HG02840 (cell line): ENCODE measurements around the gene TIMP3.
"Not testable (repeated sequence)": the region's sequence is repeated elsewhere in the genome, so short reads cannot be mapped to it uniquely, and the experiment has no call there.

Source experiments
- ATAC-seq: cut with Tn5 transposase; IDR thresholded peaks from one replicate; pipeline ENCODE4 v1.9.1; 2021; ENCODE audit warnings: mild to moderate bottlenecking, moderate library complexity, moderate number of reproducible peaks; ENCODE audit not compliant: unreplicated experiment, low FRiP score

Gene TIMP3

GRCh38 chr22:32801537-32802236 lies at the start of gene TIMP3:
TSS of gene TIMP3 (plus strand) at chr22:32801705. CDS start at chr22:32802002, 297 bp downstream.
- ATAC-seq: no peak

- ATAC-seq: no peak
These were observed 49.2 kb upstream of the TIMP3 start for GRCh38 chr22:32752326-32752725.

DNA sequence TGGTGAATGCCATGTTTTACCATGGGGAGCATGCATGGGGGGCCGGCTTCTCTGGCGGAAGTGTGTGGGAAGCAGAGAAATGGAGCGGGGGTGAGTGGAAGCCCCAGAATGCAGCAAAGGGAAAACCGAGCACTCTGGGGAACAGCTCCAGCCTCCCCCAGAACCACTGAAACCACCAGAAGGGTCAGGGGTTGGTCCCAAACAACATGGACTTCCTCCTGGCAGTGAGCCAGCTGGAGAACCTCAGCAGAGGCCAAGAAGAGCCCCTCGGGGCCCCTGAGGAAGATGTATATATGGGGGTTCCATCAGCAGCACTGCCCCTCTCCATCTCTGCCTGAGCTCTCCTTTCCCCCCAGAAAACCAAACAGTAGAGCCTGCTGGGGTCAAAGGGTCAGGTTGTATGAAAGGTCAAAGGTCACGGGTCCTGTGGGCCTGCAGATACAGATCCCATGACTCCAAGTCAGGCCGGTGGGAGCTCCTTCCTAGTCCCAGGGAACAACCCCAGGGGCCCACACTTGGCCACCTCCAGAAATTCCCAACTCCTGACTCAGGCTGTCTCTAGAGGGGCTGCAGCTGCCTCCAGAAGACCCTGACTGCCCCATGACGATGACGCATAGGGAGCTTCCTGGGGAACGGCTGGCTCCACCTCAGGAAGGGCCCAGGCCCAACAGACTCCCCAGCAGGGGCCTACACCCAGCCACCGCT lies 48.5 kb upstream of the TIMP3 start:
- ATAC-seq: no peak

DNA sequence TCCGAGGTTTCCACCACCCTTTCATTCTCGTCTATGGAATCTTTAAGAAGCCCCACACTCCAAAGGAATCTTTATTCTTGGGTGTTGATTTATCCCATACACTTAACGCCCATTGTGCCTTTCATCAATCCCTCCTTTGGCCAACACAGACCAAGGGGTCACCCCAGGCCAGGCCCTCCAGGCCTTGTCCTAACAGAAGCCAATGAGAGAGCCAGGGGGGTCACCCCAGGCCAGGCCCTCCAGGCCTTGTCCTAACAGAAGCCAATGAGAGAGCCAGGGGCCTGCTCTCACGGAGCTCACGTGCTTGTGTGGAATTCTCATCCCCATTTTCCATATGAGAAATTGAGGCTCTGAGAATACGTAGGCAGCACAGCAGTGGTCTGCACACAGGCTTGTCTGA lies 47.9 kb upstream of the TIMP3 start:
- no peak for ATAC-seq

- no peak for ATAC-seq
These were observed 47.0 kb upstream of the TIMP3 start for GRCh38 chr22:32754413-32755041.

DNA sequence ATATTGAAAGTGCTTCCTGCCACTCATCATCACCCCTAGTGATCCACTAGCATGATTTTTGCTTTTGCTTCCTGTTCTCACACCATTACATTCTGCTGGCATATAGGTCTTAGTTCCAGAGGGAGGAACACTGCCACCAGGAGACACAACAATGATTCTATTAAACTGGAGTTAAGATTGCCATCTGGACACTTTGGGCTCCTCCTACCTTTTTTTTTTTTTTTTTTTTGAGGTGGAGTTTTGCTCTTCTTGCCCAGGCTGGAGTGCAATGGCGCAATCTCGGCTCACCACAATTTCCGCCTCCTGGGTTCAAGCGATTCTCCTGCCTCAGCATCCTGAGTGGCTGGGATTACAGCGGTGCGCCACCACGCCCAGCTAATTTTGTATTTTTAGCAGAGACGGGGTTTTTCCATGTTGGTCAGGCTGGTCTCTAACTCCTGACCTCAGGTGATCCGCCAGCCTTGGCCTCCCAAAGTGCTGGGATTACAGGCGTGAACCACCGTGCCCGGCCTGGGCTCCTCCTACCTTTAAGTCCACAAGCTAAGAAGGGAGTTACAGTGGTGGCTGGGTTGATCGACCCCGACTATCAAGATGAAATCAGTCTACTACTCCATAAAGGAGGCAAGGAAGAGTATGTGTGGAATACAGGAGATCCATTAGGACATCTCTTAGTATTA lies 44.3 kb upstream of the TIMP3 start:
- ATAC-seq: not testable (repeated sequence)

GRCh38 chr22:32758866-32759385 lies 42.6 kb upstream of the TIMP3 start:
- no peak for ATAC-seq

GRCh38 chr22:32760396-32760795 lies 41.1 kb upstream of the TIMP3 start:
- no peak for ATAC-seq

DNA sequence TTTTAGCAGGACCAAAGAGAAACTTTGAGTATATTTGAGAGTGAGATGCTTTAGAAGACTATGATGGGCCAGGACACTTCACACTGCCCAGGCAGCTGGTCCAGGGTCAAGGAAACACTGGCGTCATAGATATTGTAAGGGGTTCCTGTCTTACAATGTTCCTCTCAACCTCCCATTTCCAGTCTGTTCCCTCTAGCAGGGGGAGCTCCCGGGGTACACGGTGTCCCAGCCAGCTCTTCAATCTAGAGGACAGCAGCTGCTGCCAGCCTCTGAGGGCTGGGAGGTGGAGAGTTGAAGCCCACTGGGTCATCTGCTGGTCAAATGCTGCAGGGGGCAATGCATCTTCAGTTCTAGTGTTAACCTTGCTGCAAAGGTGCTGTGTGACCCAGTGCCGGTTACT lies 40.7 kb upstream of the TIMP3 start:
- ATAC-seq: no peak

DNA sequence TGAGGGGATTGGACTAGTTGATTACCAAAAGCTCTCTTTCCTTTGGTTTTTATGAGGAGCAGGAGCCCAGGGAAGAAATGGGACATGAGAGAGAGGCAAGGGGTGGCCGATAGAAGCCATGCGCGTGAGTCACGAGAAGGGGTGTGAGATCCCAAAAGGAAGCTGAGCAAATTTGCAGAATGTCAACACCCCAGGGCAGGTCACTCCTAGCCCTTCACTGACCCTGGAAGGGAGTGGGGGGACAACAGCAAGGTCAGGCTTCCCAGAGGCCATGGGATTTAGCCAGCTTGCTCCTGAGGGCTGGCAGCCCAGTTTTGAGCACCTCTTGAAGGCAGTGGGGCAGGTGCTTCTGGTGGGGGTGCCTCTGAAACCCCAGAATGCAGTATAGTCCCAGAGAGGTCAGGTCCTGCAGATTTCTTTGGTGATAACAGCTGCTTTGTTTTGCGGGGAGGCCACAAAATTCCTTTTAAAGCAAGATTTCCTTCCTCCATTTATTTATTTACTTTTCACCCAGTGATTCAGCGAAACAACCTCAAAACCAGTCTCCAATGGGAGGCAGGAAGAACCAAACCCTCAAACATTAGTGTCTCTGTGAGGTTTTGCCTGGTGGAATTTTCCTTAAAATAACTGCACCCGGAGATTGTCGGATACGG lies 40.1 kb upstream of the TIMP3 start:
- ATAC-seq: no peak

DNA sequence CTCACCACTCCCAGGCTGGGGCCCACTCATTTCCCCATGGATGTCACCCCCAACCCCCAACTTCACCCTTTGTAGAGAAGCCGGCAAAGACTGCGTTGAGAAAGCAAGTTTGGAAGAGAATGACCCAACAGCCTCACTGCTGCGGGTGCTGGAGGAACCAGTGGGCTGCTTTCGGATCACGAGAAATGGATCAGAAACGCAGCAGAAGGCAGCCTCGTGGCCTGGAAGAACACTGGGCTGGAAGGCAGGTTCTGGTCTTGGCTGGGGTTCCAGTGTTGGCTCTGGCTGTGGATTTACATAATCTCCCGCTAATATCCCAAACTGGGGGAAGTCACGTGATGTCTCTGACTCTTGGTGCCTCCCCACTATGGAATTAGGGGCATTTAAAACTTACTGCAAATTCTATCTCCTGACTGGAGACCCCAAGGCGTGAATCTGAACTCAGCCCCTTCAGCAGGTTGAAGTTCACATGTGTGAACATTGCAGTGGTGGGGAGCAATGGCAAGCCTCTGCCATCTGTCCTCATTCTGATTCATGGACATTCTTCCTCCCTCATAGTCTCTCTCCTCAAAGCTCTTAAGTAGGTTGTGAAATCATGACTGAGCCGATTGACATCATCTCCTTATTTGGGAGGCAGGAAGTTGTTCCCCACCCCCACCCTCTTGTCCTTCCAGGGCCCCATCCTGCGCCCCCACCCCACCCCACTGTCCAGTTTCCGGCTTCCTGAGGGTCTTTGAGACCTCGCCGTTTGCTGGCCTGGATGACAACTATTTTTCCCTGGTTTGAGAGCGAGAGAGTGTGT lies 37.0 kb upstream of the TIMP3 start:
- ATAC-seq: no peak

DNA sequence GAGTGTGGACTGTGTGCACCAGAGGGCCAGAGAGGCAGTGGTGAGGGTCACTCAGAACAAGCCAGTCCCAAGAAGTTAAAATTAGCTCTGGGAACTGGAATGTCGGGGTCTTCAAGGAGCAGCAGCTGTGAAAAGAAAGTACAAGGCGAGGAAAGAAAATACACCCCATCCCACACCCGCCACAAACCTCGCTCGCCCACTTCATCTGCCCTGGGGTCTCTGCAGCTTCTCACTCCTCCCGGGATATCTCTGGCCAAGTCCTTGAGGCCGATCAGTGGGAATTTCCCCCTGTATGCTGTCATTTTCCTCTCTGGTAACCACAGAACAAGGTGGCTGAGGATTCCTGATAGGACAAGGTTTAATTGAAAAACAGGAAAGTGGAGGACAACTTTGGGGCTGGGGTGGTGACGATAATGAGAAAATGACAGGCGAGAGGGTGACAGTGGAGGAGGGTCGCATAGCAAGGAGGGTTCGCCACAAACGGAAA lies 36.3 kb upstream of the TIMP3 start:
- ATAC-seq: no peak

DNA sequence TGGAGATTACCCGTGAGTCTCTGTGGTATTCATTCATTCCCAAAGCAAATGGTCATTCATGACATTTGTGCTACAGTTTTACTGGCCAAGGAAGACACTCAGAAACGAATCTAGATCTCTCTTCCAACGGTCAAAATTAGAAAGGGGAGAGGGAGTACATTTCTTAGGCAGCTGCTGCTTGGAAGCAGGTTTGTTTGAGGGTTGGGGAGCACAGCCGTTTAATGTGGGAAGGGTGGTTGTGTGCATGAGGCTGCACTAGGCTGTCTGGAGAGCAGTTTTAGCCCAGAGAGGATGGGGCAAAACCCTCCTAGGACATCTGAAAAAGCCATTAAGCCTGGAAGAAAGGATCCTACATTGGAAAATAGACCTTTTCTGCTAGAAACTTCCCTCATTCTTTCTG lies 29.7 kb upstream of the TIMP3 start:
- no peak for ATAC-seq

DNA sequence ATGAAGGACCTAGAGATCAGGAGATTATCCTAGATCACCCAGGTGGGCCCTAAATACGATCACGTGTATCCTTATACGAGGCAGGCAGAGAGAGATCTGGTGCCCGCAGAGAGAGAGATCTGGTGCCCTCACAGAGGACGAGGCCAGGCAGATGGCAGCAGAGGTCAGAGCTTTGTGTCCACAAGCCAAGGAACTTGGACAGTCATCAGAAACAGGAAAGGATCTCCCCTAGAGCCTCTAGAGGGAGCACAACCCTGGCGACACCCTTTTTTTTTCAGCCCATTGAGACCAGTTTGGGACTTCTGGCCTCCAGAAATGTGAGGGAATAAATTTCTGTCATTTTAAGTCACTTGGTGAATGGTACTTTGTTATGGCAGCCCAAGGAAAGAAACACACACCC lies 25.5 kb upstream of the TIMP3 start:
- ATAC-seq: no peak

DNA sequence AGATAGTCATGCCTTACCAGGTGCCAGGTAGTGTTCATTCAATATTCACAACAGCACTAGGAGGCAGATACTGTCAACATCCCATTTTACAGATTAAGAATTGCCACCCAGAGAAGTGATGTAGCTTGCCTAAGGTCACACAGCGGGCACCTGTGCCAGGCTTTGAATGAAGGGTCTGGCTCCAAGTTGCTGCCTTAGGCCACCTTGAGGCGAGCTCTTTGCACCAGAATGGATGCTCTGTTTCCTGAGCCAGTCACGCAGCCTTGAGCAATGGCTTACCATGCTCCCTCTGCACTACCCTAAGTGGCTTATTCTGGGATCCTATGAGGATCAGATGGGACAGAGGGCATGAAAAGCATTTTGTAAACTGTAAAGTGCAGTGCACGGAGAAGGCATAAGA lies 25.1 kb upstream of the TIMP3 start:
- ATAC-seq: no peak

- no peak for ATAC-seq
These were observed 24.7 kb upstream of the TIMP3 start for GRCh38 chr22:32776802-32777201.

DNA sequence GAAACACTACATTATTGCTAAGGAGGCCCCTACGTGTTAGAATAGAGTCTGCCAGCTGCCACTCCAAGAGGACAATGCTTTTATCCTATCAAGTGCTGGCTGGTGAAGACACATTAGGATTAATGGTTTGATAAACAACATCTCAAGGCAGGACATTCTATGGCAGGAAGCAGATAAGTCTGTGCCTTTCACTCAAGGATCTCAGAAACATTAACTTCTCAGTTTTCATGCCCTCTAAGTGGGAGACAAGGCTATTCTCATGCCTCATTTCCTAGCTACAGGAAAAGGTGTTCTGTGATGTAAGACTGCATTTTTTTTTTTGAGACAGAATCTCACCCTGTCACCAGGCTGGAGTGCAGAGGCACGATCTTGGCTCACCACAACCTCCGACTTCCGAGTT lies 23.5 kb upstream of the TIMP3 start:
- ATAC-seq: no peak

DNA sequence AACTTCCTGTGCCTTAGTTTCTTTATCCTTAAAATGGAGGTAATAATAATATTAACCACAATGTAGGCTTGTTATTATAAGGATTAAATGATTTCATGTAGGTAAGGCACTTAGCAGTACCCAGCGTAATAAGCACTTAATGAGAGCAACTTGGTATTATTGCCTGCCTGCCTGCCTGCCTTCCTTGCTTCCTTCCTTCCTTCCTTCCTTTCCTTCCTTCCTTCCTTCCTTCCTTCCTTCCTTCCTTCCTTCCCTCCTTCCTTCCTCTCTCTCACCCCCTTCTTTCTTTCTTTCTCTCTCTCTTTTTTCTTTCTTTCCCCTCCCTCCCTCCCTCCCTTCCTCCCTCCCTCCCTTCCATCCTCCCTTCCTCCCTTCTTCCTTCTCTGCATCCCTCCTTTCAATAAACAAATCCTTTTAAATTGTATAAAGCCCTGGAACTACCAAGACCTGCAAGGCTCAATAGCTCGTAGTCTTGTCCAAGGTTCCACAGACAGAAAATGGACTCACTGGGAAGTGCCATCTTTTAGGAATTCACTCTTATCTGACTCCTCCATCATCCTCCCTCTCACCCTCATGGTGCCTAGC lies 20.7 kb upstream of the TIMP3 start:
- ATAC-seq: no peak

GRCh38 chr22:32781695-32782094 lies 19.8 kb upstream of the TIMP3 start:
- no peak for ATAC-seq
